Fibroblast of skin of right quadriceps (primary cell): ENCODE results near the gene MBD2.

Source experiments
- DNase-seq: peaks from one replicate; pipeline ENCODE4 v3.0.0-alpha.2; 2013

Gene MBD2

GRCh38 chr18:54224379-54225014 is at the start of gene MBD2:
TSS of gene MBD2 (minus strand) at chr18:54224669. CDS start at chr18:54224559, 110 bp downstream.
- DNase-seq = peak; percentile 96

GRCh38 chr18:54269893-54270844 is 45.7 kb upstream of the MBD2 start:
- peak; percentile 27 for DNase-seq

GRCh38 chr18:54268751-54269150 is 44.3 kb upstream of the MBD2 start:
- no peak for DNase-seq

- no peak for DNase-seq
Observed at GRCh38 chr18:54267701-54268100, 43.2 kb upstream of the MBD2 start.

GRCh38 chr18:54263904-54264336 is 39.5 kb upstream of the MBD2 start:
- no peak for DNase-seq

- DNase-seq = no peak
Observed at GRCh38 chr18:54261894-54262293, 37.4 kb upstream of the MBD2 start.

- DNase-seq = no peak
Observed at GRCh38 chr18:54260396-54261072, 36.1 kb upstream of the MBD2 start.

GRCh38 chr18:54257818-54258217 is 33.3 kb upstream of the MBD2 start:
- peak; percentile 25 for DNase-seq

- peak; percentile 9 for DNase-seq
Observed at GRCh38 chr18:54257015-54257414, 32.5 kb upstream of the MBD2 start.

- no peak for DNase-seq
Observed at GRCh38 chr18:54255141-54255540, 30.7 kb upstream of the MBD2 start.

- DNase-seq = peak; percentile 31
Observed at GRCh38 chr18:54254265-54254758, 29.8 kb upstream of the MBD2 start.

GRCh38 chr18:54251606-54252390 is 27.3 kb upstream of the MBD2 start:
- DNase-seq = no peak

- DNase-seq = no peak
Observed at GRCh38 chr18:54250846-54251261, 26.4 kb upstream of the MBD2 start.

GRCh38 chr18:54247511-54248175 is 23.2 kb upstream of the MBD2 start:
- no peak for DNase-seq

- DNase-seq = no peak
Observed at GRCh38 chr18:54242327-54242726, 17.9 kb upstream of the MBD2 start.

- no peak for DNase-seq
Observed at GRCh38 chr18:54241483-54241882, 17.0 kb upstream of the MBD2 start.

- DNase-seq = no peak
Observed at GRCh38 chr18:54240629-54241107, 16.2 kb upstream of the MBD2 start.

GRCh38 chr18:54239601-54240000 is 15.1 kb upstream of the MBD2 start:
- no peak for DNase-seq

- DNase-seq = no peak
Observed at GRCh38 chr18:54239091-54239490, 14.6 kb upstream of the MBD2 start.

- no peak for DNase-seq
Observed at GRCh38 chr18:54238173-54238936, 13.9 kb upstream of the MBD2 start.

GRCh38 chr18:54235871-54236270 is 11.4 kb upstream of the MBD2 start:
- no peak for DNase-seq
